HCT116 (cell line): Measurements from ENCODE around the gene HTRA3. TPM values are rescaled to one million over a fixed set of nuclear protein-coding genes. Genes with fewer than 3 reads are reported as not detected.

Source experiments
- ATAC-seq: fragments of 200-7000 bp; cut with Tn5 transposase; 2 replicates; pipeline ENCODE4 v1.9.1; 2020; ENCODE audit warnings: mild to moderate bottlenecking, moderate library complexity
- BruUV-seq: library from RNA; stranded (reverse); fragments of 400-500 nt; replicated peaks from 2 replicates; lab custom pipeline; 2021; lab: Mats Ljungman, UMichigan
- CTCF ChIA-PET: fragments of 300-600 bp; sonication (Branson Sonifier 250); formaldehyde crosslinking; loops from one replicate; lab custom pipeline; 2021; ENCODE audit warnings: antibody characterized with exemption; lab: Charles Lee
- POLR2A ChIA-PET: fragments of 300-600, 350-600 bp; sonication (Branson Sonifier 250); formaldehyde crosslinking; loops from one replicate; lab custom pipeline; 2021; ENCODE audit warnings: antibody characterized with exemption; lab: Charles Lee
- RAD21 ChIA-PET, 2 experiments: fragments of 300-600 bp; sonication (Branson Sonifier 250); formaldehyde crosslinking; loops; one replicate each; lab custom pipeline; 2023; ENCODE audit warnings: low total read pairs in 2 of 2; ENCODE audit not compliant: uncharacterized antibody in 2 of 2, unreplicated experiment in 2 of 2, low non-redundant PET in 1 of 2; lab: Charles Lee
- DNase-seq: peaks from one replicate; pipeline ENCODE4 v3.0.0-alpha.2; 2010; ENCODE audit warnings: low read depth, low spot score
- H2AFZ ChIP-seq: fragments of 200-600 bp; shearing (Covaris generic), sonication (generic); 2 replicates; pipeline ENCODE4 v1.6.1; 2017; ENCODE audit warnings: low read depth, mixed run types, mixed read lengths, antibody characterized with exemption, low read length; ENCODE audit not compliant: poor library complexity, severe bottlenecking
- H3K27ac ChIP-seq: 2 replicates; pipeline ENCODE4 v1.5.1; 2012; ENCODE audit warnings: low read depth, low read length
- H3K27me3 ChIP-seq: fragments of 200-600 bp; sonication (generic); 2 replicates; pipeline ENCODE4 v1.6.1; 2016; ENCODE audit warnings: mixed run types, low read length, mixed read lengths; ENCODE audit not compliant: insufficient read depth
- H3K36me3 ChIP-seq, 2 experiments: fragments of 200-500 bp in 1 of 2; fragments of 200-600 bp in 1 of 2; sonication (Bioruptor generic) in 1 of 2; sonication (generic) in 1 of 2; 2 replicates each; pipeline versions ENCODE4 v1.5.1 to v1.6.1; 2014 to 2016; ENCODE audit warnings: low read length in 2 of 2, inconsistent platforms in 1 of 2, mixed read lengths in 1 of 2, mixed run types in 1 of 2; ENCODE audit not compliant: insufficient read depth in 2 of 2, control insufficient read depth in 1 of 2
- H3K4me1 ChIP-seq, 2 experiments: fragments of 200-600 bp in 1 of 2; sonication (generic) in 1 of 2; 2 replicates each; pipeline versions ENCODE4 v1.5.1 to v1.6.1; 2012 to 2017; ENCODE audit warnings: low read length in 2 of 2, inconsistent platforms in 1 of 2, mild to moderate bottlenecking in 1 of 2, mixed read lengths in 1 of 2, mixed run types in 1 of 2, moderate library complexity in 1 of 2; ENCODE audit not compliant: insufficient read depth in 2 of 2, control insufficient read depth in 1 of 2
- H3K4me2 ChIP-seq: fragments of 200-600 bp; sonication (generic); 2 replicates; pipeline ENCODE4 v1.6.1; 2017; ENCODE audit warnings: mixed run types, low read length, mixed read lengths
- H3K4me3 ChIP-seq, 2 experiments: fragments of 200-600 bp in 1 of 2; sonication (generic) in 1 of 2; replicated peaks in 1 of 2; 2 replicates each; pipeline ENCODE4 v1.5.1; 2011 to 2016; ENCODE audit warnings: low read length in 2 of 2, control low read depth in 1 of 2, low read depth in 1 of 2, mild to moderate bottlenecking in 1 of 2, mixed read lengths in 1 of 2, mixed run types in 1 of 2
- H3K79me2 ChIP-seq: fragments of 200-600 bp; sonication (generic); 2 replicates; pipeline ENCODE4 v1.6.1; 2017; ENCODE audit warnings: mild to moderate bottlenecking, mixed run types, low read length, moderate library complexity, mixed read lengths; ENCODE audit not compliant: insufficient read depth
- H3K9ac ChIP-seq: fragments of 200-600 bp; sonication (generic); 2 replicates; pipeline ENCODE4 v1.6.1; 2016; ENCODE audit warnings: low read length, mixed read lengths
- H3K9me2 ChIP-seq: fragments of 200-600 bp; sonication (generic), shearing (Covaris generic); 2 replicates; pipeline ENCODE4 v1.6.1; 2017; ENCODE audit warnings: mixed run types, mild to moderate bottlenecking, moderate library complexity; ENCODE audit not compliant: insufficient read depth
- H3K9me3 ChIP-seq, 2 experiments: fragments of 200-500 bp in 1 of 2; fragments of 200-600 bp in 1 of 2; sonication (Bioruptor generic) in 1 of 2; sonication (generic) in 1 of 2; 2 replicates each; pipeline ENCODE4 v1.6.1; 2014 to 2017; ENCODE audit warnings: low read length in 2 of 2, mixed read lengths in 2 of 2, inconsistent platforms in 1 of 2, low read depth in 1 of 2, mild to moderate bottlenecking in 1 of 2, mixed run types in 1 of 2, moderate library complexity in 1 of 2; ENCODE audit not compliant: control insufficient read depth in 1 of 2, insufficient read depth in 1 of 2
- H4K20me1 ChIP-seq: fragments of 200-600 bp; sonication (generic), shearing (Covaris generic); 2 replicates; pipeline ENCODE4 v1.6.1; 2017; ENCODE audit warnings: mixed run types, mild to moderate bottlenecking, moderate library complexity; ENCODE audit not compliant: insufficient read depth
- CEBPB ChIP-seq: IDR thresholded peaks from 2 replicates; pipeline ENCODE4 v1.6.1; 2012; ENCODE audit warnings: low read depth
- CTCF ChIP-seq, 3 experiments: fragments of 200-600 bp in 1 of 3; sonication (generic) in 1 of 3; IDR thresholded peaks in 2 of 3; conservative IDR thresholded peaks in 1 of 3; 2 replicates each; pipeline ENCODE4 v1.5.1; 2012 to 2017; ENCODE audit warnings: low read depth in 2 of 3, low read length in 2 of 3, antibody characterized with exemption in 1 of 3, borderline replicate concordance in 1 of 3, control low read depth in 1 of 3, mild to moderate bottlenecking in 1 of 3, mixed read lengths in 1 of 3, mixed run types in 1 of 3, moderate library complexity in 1 of 3; ENCODE audit not compliant: insufficient read depth in 1 of 3
- EGR1 ChIP-seq: IDR thresholded peaks from 2 replicates; pipeline ENCODE4 v1.6.1; 2012; ENCODE audit warnings: low read depth
- EZH2 ChIP-seq: fragments of 200-600 bp; sonication (generic); IDR thresholded peaks from 2 replicates; pipeline ENCODE4 v1.6.1; 2017; ENCODE audit warnings: antibody characterized with exemption, mixed run types
- FOSL1 ChIP-seq: IDR thresholded peaks from 2 replicates; pipeline ENCODE4 v1.6.1; 2012; ENCODE audit warnings: low read depth
- JUND ChIP-seq: IDR thresholded peaks from 2 replicates; pipeline ENCODE4 v1.6.1; 2012
- POLR2A ChIP-seq: IDR thresholded peaks from 2 replicates; pipeline ENCODE4 v1.7.0; 2011; ENCODE audit warnings: borderline replicate concordance; ENCODE audit not compliant: insufficient read depth, insufficient read length; ENCODE audit errors: extremely low read depth
- POLR2AphosphoS5 ChIP-seq: IDR thresholded peaks from 2 replicates; pipeline ENCODE4 v1.6.1; 2011; ENCODE audit warnings: mild to moderate bottlenecking, low read depth, low read length, moderate library complexity
- RAD21 ChIP-seq: IDR thresholded peaks from 2 replicates; pipeline ENCODE4 v1.6.1; 2012; ENCODE audit warnings: low read depth, mild to moderate bottlenecking
- REST ChIP-seq: IDR thresholded peaks from 2 replicates; pipeline ENCODE4 v1.6.1; 2012; ENCODE audit warnings: low read depth
- SP1 ChIP-seq: IDR thresholded peaks from 2 replicates; pipeline ENCODE4 v1.6.1; 2012; ENCODE audit warnings: low read depth
- TCF7L2 ChIP-seq: IDR thresholded peaks from 2 replicates; pipeline ENCODE4 v1.7.0; 2011; ENCODE audit warnings: borderline replicate concordance, inconsistent platforms; ENCODE audit not compliant: insufficient read depth, insufficient read length; ENCODE audit errors: extremely low read depth
- ZBTB33 ChIP-seq: IDR thresholded peaks from 2 replicates; pipeline ENCODE4 v1.6.1; 2011; ENCODE audit warnings: mild to moderate bottlenecking, low read length, moderate library complexity; ENCODE audit not compliant: insufficient replicate concordance; ENCODE audit errors: extremely low read depth
- ZNF274 ChIP-seq: fragments of 200-500 bp; sonication (Bioruptor generic); IDR thresholded peaks from 2 replicates; pipeline ENCODE4 v1.6.1; 2014; ENCODE audit warnings: mild to moderate bottlenecking, low read depth, low read length, inconsistent platforms
- intact Hi-C: fragments of 100-400 bp; cut with micrococcal nuclease; formaldehyde crosslinking; loops from 2 replicates; pipeline ENCODE4 v1.10.0; 2022
- total RNA-seq: library from RNA; stranded (reverse); gene quantifications from one replicate; pipeline ENCODE4 v1.2.1, GENCODE V29; 2021; ENCODE audit not compliant: unreplicated experiment
- TF ChIP-seq, protein P1 (sequence below): IDR thresholded peaks from 2 replicates; pipeline ENCODE4 v1.6.1; 2012

HTRA3 gene
- total RNA-seq, 1 experiment from 2014 or later = not detected

DNA sequence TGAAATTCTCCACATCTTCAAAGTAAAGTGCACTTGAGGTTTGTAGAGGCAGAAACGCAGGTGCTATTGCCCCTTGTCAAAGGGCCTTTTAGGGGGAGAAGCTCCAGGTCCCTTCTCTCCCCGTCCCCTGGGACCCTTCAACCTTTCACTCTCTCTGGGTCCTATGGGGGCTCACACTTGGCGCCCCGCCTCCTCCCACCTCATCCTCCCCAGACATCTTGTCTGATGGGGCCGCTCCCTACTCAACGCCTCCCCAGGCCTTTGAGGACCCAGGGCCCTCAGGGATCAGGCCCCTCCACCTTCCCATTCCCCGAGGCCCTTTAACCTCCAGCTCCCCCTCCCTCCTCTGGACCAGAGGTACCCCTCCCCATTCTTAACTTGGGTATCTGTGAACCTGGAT is 1.3 kb upstream of the HTRA3 start:
- Histone ChIP-seq H4K20me1 (no peaks in the 10 kb centered on the region), H3K27ac (no peak overlapping the region), H3K4me2 (no peak overlapping the region), H3K9me3 (no peaks in the 10 kb centered on the region), H2AFZ (no peak overlapping the region), H3K9me2 (no peaks in the 10 kb centered on the region), H3K79me2 (no peaks in the 10 kb centered on the region), H3K27me3 (no peaks in the 10 kb centered on the region), H3K36me3 (no peaks in the 10 kb centered on the region), H3K4me3 (no peak overlapping the region), H3K9ac (no peak overlapping the region), H3K4me1 (no peaks in the 10 kb centered on the region)
- intact Hi-C loops = no loop called here
- ChIA-PET POLR2A (no interaction called here), CTCF (interaction anchor here (3.5 kb wide), 1 partner anchor 134 kb away, joined by 34 read pairs; no protein-coding TSS in a partner anchor), RAD21 (interaction anchor here (0.7 to 1.6 kb wide), 2 partner anchors 133 to 173 kb away, joined by 3 read pairs; partner anchors contain the start of gene TRMT44 (in 1 of the 2))
- TF ChIP-seq REST (no peak), CEBPB (no peak), POLR2A (no peak), EGR1 (no peak), ZNF274 (no peak), RAD21 (no peak), TCF7L2 (no peak), ZBTB33 (no peak), POLR2AphosphoS5 (no peak), EZH2 (no peak), SP1 (no peak), FOSL1 (no peak), JUND (no peak), CTCF (IDR thresholded peaks at IDR 0.05 in 2 of 3, conservative IDR thresholded peaks at IDR 0.05 in 1 of 3; ENCODE audit: borderline replicate concordance in 1 of 3, insufficient read depth in 1 of 3, low read depth in 2 of 3, low read length in 2 of 3) (no peak)
- TF ChIP-seq, protein P1, sequence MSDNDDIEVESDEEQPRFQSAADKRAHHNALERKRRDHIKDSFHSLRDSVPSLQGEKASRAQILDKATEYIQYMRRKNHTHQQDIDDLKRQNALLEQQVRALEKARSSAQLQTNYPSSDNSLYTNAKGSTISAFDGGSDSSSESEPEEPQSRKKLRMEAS = no peak
- ATAC-seq (no peak), DNase-seq (no peak)
- BruUV-seq = no TSS peak
